ENCODE results near the gene NKIRAS1. TPM values are rescaled to one million over a fixed set of nuclear protein-coding genes. Genes with fewer than 3 reads are reported as not detected.

The NKIRAS1 gene
- total RNA-seq, 1 experiment from 2014 or later: 6.8 TPM

- POLR2A ChIA-PET: interaction anchor here (1.1 to 9.9 kb wide), 6 partner anchors 10 to 53 kb away, joined by 4 to 234 read pairs (median 8); partner anchors contain the start of genes NKIRAS1 and RPL15
- no TSS peak for BruUV-seq (replicated peaks)
- TF ChIP-seq CTCF (IDR thresholded peaks at IDR 0.05; ENCODE audit: unreplicated experiment): no peak
- Mint-ChIP-seq H3K9me3 (ENCODE audit: unreplicated experiment) (no peaks in the 10 kb centered on the region), H3K27ac (ENCODE audit: low read depth, unreplicated experiment) (no peak overlapping the region), H3K36me3 (ENCODE audit: insufficient read depth, unreplicated experiment) (peaks cover 6% of the 10 kb centered on the region), H3K27me3 (ENCODE audit: insufficient read depth, unreplicated experiment) (no peaks in the 10 kb centered on the region), H3K4me3 (ENCODE audit: unreplicated experiment) (peak overlapping the region; percentile 73), H3K4me1 (ENCODE audit: insufficient read depth, unreplicated experiment) (peaks cover 27% of the 10 kb centered on the region)
- CTCF ChIA-PET: no interaction called here
- DNase-seq (ENCODE audit: unreplicated experiment): no peak
- intact Hi-C loops (cut with micrococcal nuclease): loop anchor here (5.0 kb wide), 1 partner anchor 58 kb away; no protein-coding TSS in a partner anchor
Measured at GRCh38 chr3:23945663-23945912, 28.8 kb upstream of the NKIRAS1 start.

- H3K9me3 Mint-ChIP-seq (ENCODE audit: unreplicated experiment): no peaks in the 10 kb centered on the region
- BruUV-seq (replicated peaks): no TSS peak
- intact Hi-C loops (cut with micrococcal nuclease): loop anchor here (5.0 kb wide), 1 partner anchor 58 kb away; no protein-coding TSS in a partner anchor
- H3K4me3 Mint-ChIP-seq (ENCODE audit: unreplicated experiment): peak within 1 kb of the TSS; percentile 73
- H3K4me1 Mint-ChIP-seq (ENCODE audit: insufficient read depth, unreplicated experiment): peaks cover 22% of the 10 kb centered on the region
- ChIA-PET CTCF (no interaction called here), POLR2A (interaction anchor here (1.5 to 9.9 kb wide), 2 partner anchors 11 to 26 kb away, joined by 7 to 234 read pairs; partner anchors contain the start of genes NKIRAS1 and RPL15)
- peak; percentile 76 for DNase-seq (ENCODE audit: unreplicated experiment)
- no peak for TF ChIP-seq CTCF (IDR thresholded peaks at IDR 0.05; ENCODE audit: unreplicated experiment)
- H3K36me3 Mint-ChIP-seq (ENCODE audit: insufficient read depth, unreplicated experiment): peaks cover 6% of the 10 kb centered on the region
- H3K27ac Mint-ChIP-seq (ENCODE audit: low read depth, unreplicated experiment): peak within 1 kb of the TSS; percentile 88
- H3K27me3 Mint-ChIP-seq (ENCODE audit: insufficient read depth, unreplicated experiment): no peaks in the 10 kb centered on the region
Measured at GRCh38 chr3:23944861-23945662, 28.3 kb upstream of the NKIRAS1 start, which contains the start of gene NR1D2. Gene NR1D2, plus strand, starts transcription at chr3:23945286. Its CDS starts 293 bp downstream, at chr3:23945579.

GRCh38 chr3:23944007-23944783 lies 27.4 kb upstream of the NKIRAS1 start:
- CTCF ChIA-PET: interaction anchor here (0.7 to 1.2 kb wide), 2 partner anchors 29 to 110 kb away, joined by 3 read pairs; no protein-coding TSS in a partner anchor
- H3K4me3 Mint-ChIP-seq (ENCODE audit: unreplicated experiment): peak overlapping the region; percentile 73
- H3K36me3 Mint-ChIP-seq (ENCODE audit: insufficient read depth, unreplicated experiment): peaks cover 6% of the 10 kb centered on the region
- no TSS peak for BruUV-seq (replicated peaks)
- POLR2A ChIA-PET: interaction anchor here (0.7 to 9.9 kb wide), 3 partner anchors 15 to 52 kb away, joined by 3 to 234 read pairs (median 5); partner anchors contain the start of genes NKIRAS1 and RPL15
- TF ChIP-seq CTCF (IDR thresholded peaks at IDR 0.05; ENCODE audit: unreplicated experiment): no peak
- DNase-seq (ENCODE audit: unreplicated experiment): no peak
- H3K27ac Mint-ChIP-seq (ENCODE audit: low read depth, unreplicated experiment): peak overlapping the region; percentile 84
- H3K9me3 Mint-ChIP-seq (ENCODE audit: unreplicated experiment): no peaks in the 10 kb centered on the region
- intact Hi-C loops (cut with micrococcal nuclease): no loop called here
- peaks cover 14% of the 10 kb centered on the region for H3K4me1 Mint-ChIP-seq (ENCODE audit: insufficient read depth, unreplicated experiment)
- no peaks in the 10 kb centered on the region for H3K27me3 Mint-ChIP-seq (ENCODE audit: insufficient read depth, unreplicated experiment)

GRCh38 chr3:23942546-23942945 lies 25.8 kb upstream of the NKIRAS1 start:
- intact Hi-C loops (cut with micrococcal nuclease): no loop called here
- H3K4me1 Mint-ChIP-seq (ENCODE audit: insufficient read depth, unreplicated experiment): peaks cover 14% of the 10 kb centered on the region
- ChIA-PET CTCF (interaction anchor here (0.6 to 0.7 kb wide), 2 partner anchors 59 to 919 kb away, joined by 3 to 6 read pairs; no protein-coding TSS in a partner anchor), POLR2A (interaction anchor here (9.9 kb wide), 1 partner anchor 23 kb away, joined by 234 read pairs; the partner anchor contains the start of genes NKIRAS1 and RPL15)
- DNase-seq (ENCODE audit: unreplicated experiment): no peak
- peaks cover 6% of the 10 kb centered on the region for H3K36me3 Mint-ChIP-seq (ENCODE audit: insufficient read depth, unreplicated experiment)
- H3K27ac Mint-ChIP-seq (ENCODE audit: low read depth, unreplicated experiment): no peak overlapping the region
- BruUV-seq (replicated peaks): no TSS peak
- H3K27me3 Mint-ChIP-seq (ENCODE audit: insufficient read depth, unreplicated experiment): no peaks in the 10 kb centered on the region
- TF ChIP-seq CTCF (IDR thresholded peaks at IDR 0.05; ENCODE audit: unreplicated experiment): no peak
- no peaks in the 10 kb centered on the region for H3K9me3 Mint-ChIP-seq (ENCODE audit: unreplicated experiment)
- H3K4me3 Mint-ChIP-seq (ENCODE audit: unreplicated experiment): no peak overlapping the region

Measured in MCF 10A (cell line).